Thyroid gland (tissue), 4 donors: ENCODE results near the gene SHD.

Experiments
- POLR2A ChIP-seq, 2 donors: fragments of 450-650 bp; IDR thresholded peaks; one replicate each; pipeline ENCODE4 v1.6.1; 2017; ENCODE audit warnings: antibody characterized with exemption in 2 of 2, mild to moderate bottlenecking in 2 of 2, moderate library complexity in 1 of 2
- TF ChIP-seq, protein P1 (sequence below), 6 experiments: fragments of 200-600 bp in 3 of 6; fragments of 450-650 bp in 3 of 6; sonication (generic) in 3 of 6; IDR thresholded peaks; one replicate each; pipeline ENCODE4 v1.5.1; 2016 to 2019; ENCODE audit warnings: antibody characterized with exemption in 6 of 6, mild to moderate bottlenecking in 2 of 6, inconsistent platforms in 1 of 6, moderate library complexity in 1 of 6

DNA sequence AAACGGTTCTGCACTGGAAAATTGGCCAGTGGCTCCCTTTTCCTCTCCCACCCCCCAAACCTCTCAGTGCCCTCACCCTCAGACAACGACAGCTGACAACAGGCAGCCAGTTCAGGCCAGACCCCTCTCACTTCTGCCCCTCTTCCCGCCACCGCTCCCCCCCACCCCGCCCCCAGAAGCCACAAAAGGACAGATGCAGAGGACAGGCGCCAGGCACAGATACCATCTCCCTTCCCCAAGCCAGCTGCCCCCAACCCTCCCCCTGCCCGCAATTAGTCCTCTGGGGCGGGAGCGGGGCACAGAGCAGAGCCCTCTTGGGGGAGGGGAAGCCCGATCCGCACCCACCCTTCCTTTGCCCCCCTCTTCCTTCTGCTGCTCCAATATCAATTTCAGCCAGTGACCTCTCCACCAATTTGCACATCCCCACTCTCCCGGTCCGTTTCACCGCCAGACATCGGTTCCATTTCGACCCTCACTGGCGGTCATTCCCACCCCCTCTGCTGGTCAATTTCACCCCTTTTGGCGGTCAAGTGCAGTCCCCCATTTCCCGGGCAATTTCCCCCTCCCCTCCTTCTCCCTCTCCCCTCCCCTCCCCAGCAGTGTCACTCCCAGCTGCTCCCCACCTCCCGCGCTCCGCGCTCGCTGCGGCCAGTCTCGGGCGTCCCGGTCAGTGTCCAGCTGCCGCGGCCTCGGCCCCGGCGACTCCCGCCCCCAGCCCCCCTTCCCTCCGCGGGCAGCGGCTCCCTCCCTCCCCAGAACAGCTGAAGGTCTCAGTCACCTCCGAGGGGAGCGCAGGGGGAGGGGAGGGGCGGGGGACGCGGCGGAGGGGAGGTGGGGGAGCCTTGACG lies at the start of gene SHD:
- TF ChIP-seq POLR2A (IDR thresholded peaks at IDR 0.05), result no peak
- TF ChIP-seq, protein P1, sequence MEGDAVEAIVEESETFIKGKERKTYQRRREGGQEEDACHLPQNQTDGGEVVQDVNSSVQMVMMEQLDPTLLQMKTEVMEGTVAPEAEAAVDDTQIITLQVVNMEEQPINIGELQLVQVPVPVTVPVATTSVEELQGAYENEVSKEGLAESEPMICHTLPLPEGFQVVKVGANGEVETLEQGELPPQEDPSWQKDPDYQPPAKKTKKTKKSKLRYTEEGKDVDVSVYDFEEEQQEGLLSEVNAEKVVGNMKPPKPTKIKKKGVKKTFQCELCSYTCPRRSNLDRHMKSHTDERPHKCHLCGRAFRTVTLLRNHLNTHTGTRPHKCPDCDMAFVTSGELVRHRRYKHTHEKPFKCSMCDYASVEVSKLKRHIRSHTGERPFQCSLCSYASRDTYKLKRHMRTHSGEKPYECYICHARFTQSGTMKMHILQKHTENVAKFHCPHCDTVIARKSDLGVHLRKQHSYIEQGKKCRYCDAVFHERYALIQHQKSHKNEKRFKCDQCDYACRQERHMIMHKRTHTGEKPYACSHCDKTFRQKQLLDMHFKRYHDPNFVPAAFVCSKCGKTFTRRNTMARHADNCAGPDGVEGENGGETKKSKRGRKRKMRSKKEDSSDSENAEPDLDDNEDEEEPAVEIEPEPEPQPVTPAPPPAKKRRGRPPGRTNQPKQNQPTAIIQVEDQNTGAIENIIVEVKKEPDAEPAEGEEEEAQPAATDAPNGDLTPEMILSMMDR (IDR thresholded peaks at IDR 0.05), result no peak
